HG02571 (cell line): ENCODE measurements around the gene ATXN3.

Experiments used
- ATAC-seq: cut with Tn5 transposase; IDR thresholded peaks from one replicate; pipeline ENCODE4 v1.9.1; 2021; ENCODE audit warnings: mild to moderate bottlenecking, moderate library complexity; ENCODE audit not compliant: unreplicated experiment

The ATXN3 gene

DNA sequence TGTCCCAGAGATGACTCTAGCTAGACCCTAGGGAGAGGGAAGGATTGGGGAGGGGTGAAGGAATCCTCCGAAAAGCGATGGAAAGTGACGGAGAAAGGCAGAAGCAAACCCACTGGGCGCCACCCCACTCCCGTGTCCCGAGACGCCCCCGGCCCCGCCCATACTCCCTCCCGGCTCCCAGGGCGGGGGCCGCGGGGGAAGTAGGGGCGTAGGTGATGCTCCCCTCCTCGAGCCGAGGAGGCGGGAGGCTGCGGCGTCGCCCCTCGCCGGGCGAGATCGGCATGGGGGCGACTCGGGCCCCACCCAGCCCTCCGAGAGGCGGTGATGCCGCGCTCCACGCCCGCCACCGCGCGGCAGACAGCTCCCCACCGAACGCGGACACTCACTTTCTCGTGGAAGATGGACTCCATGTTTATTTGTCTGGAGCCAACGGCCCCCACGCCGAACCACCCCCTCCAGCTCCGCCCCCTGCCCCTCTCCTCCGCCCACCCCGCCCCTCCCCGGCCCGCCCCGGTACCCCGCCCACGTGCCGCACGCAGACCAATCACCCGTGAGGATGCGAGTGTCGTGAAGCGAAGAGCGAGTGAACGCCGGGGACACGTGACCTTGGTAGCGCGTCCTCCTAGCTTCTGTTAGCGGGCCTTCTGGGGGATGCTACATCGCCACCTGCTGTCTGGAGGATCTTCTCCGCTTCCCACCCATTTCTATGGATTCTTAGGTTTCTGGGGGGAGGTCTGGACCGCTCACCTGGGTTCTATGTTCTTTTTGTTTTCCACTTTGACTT lies at the start of gene ATXN3:
Gene ATXN3 (minus strand): TSS at position 440 of the 784 bp plus-strand sequence. CDS start 30 bp downstream, at position 410.
- peak; percentile 90 for ATAC-seq

DNA sequence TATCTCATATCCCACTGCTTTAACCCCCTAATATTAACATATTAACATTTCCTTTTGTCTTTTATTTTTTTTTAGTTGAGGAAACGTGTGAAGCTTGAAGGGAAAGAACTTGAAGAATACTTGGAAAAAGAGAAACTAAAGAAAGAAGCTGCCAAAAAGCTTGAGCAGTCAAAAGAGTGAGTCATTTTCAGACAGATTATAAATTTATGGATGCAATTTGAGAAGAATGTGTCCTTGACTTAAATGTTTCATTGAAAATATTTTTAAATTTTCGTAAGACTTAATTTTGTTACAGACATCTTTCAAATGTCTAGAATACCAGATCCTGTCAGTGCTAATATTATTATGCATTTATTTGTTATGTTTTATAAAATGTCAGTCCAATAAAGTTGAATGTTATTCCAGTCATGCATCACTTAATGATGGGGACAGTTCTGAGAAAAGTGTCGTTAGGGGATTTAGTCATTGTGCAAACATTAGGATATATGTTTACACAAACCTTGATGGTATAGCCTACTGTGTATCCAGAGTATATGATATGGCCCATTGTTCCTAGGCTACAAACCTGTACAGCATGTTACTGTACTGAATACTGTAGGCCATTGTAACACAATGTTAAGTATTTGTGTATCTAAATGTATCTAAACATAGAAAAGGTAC lies 48.0 kb upstream of the ATXN3 start:
- no peak for ATAC-seq

DNA sequence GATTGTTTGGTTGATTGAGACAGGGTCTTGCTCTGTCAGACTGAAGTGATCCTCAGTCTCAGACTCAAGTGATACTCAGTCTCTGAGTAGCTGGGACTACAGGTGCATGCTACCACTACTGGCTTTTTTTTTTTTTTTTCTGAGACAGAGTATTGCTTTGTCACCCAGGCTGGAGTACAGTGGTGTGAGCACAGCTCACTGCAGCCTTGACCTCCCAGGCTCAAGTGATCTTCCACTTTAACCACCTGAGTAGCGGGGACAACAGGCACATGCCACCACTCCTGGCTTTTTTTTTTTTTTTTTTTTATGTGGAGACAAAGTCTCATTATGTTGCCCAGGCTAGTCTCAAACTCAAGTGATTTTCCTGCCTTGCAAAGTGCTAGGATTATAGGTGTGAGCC lies 47.2 kb upstream of the ATXN3 start:
- ATAC-seq, result no peak

DNA sequence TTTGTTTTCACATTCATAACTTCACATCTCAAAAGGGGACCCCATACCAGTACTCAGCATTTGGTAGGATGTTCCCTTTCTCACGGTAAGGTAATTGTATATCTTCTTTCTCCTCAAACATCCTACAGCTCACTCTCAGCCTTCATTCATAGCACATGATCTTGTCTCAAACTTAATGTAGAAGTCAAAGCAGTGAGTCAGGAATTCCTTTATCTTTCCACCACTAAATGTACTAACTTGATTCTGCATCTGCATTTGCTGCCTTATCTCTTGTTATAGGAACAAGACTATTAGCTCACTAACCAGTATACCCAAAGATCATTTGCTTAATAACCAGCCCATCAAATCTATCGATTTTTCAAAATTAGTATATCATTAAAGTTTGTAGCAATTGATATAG lies 38.3 kb upstream of the ATXN3 start:
- no peak for ATAC-seq

DNA sequence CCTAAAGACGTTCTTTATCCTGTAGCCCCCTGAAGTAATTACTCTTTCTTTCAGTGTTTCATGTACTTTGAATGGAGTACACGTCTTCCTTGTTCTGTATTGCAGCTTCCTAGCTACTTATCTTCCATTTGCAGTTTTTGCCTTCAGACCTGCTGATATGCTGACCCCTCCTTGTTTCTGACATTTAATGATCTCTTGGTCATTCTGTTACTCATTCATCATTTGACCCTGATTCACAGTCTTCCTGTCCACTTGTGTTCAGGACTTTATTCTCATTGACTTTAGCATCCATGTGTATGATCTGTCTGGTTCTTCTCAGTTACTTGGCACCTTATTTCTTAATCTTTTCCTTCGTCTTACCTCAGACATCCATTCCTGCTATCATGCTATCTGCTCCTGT lies 37.6 kb upstream of the ATXN3 start:
- ATAC-seq, result no peak

DNA sequence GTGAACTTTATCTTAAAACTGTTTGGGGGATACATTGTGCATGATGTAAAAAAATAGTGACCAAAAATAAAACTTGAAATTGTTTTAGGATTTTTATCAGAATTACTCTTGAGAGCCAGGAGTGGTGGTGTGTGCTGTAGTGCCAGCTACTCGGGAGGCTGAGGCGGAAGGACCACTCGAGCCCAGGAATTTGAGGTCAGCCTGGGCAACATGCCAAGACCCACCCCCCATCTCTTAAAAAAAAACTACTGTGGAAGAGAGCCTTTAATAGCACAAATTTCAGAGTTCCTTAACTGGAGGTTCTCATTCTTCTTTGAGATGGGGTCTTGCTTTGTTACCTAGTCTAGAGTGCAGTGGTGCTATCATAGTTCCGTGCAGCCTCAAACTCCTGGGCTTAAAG lies 36.9 kb upstream of the ATXN3 start:
- no peak for ATAC-seq

DNA sequence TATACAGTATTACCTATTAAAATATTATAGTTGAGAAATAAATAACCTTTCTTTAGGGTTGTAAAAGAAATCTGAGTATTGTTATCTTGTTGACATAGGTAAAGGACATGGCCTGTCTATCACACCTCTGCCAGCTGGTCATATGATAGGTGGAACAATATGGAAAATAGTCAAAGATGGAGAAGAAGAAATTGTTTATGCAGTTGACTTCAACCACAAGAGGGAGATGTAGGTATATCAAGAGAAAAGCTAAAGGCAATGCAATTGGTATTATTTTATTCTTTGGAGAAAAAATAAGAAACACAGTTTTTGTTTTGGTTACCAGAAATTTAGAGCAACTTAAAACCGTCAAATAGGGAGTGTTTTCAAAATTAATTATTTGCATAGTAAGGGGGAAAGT lies 28.9 kb upstream of the ATXN3 start:
- ATAC-seq, result no peak

DNA sequence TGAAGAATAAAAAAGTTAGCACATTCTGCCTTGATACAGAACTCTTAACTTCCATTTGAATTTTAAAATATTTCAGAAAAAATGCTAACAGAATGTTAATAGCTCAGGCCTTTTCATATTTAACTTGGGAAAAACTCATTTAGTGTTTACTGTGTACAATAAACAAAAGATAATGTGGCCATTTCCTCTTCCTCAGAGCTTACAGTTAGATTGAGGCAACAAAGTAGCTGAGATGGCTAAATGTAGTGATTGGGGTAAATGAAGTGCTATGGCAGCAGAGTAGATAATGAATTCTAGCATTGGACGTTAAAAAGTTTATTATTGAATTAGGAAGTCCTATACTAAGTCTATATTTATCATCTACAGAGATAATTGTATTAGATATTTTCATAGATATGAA lies 28.1 kb upstream of the ATXN3 start:
- no peak for ATAC-seq

DNA sequence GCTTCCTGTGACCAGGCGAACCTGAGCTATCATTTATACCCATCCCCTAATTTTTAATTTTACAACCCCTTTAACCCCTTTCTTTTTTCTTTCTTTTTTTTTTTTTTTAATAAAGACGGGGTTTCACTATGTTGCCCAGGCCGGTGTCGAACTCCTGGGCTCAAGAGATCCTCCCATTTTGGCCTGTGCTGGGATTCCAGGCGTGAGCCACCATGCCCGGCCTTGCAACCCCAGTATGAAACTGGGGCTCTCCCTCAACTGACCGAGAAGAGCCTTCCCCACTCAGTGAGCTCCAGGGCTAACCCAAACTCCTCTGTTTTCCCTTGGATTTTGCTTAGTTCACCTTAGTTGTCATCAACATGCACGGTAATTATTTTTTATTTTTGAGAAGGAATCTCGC lies 16.4 kb upstream of the ATXN3 start:
- no peak for ATAC-seq

DNA sequence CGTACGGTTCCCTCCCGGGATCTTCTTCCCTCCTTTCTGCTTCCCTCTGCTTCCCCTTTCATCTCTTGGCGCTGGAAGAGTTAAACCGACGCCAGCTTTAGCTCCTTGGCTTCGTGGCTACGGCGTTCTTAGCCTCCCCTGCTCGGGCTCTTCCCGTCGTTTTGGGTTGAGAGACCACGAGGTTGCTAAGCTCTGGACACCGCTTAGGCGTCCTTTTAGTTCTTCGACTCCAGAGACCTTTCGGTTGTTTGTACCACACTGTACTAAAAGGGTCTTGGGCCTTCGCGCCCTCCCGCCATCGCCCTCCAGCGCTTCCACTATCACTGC lies 15.9 kb upstream of the ATXN3 start:
- ATAC-seq, result no peak

DNA sequence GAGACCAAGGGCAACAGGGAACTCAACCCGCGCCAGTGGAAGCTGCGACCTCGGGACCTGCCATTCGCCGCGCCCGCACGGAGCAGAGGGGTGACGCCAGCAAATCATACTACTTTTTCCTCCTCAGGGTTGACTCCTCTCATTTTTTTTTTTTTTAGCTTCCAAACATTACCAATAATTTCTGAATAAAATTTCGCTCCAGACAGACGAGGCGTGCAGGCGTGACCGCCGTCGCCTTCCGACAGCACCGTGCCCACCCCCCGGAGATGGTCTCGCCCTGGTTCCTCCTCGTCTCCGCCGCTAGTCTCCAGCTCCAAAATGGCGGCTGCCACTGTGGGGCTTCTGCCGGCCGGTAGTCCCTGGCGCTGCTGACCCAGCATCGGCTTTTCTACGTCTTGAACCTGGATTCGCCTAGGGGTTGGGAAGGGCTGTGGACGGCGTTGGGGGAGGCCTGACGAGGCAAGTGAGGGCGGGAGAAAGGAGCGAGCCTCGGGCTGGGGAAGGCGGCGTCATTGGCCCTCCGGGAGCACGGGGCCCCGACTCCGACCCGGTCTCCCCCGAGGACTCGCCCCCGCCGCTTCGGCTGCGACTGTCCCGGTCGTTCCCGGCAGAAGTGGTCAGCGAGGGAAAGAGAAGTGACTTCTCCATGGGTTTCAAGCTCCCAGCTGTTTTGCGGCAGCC lies 15.4 kb upstream of the ATXN3 start, which contains the start of the genes CPSF2 and NDUFB1:
Gene CPSF2 (plus strand): TSS at position 300 of the 681 bp plus-strand sequence. CDS start 9,016 bp downstream, outside the sequence.
Gene NDUFB1 (minus strand): TSS at position 37 of the 681 bp plus-strand sequence. CDS start 4,069 bp downstream, outside the sequence.
- peak; percentile 77 for ATAC-seq

DNA sequence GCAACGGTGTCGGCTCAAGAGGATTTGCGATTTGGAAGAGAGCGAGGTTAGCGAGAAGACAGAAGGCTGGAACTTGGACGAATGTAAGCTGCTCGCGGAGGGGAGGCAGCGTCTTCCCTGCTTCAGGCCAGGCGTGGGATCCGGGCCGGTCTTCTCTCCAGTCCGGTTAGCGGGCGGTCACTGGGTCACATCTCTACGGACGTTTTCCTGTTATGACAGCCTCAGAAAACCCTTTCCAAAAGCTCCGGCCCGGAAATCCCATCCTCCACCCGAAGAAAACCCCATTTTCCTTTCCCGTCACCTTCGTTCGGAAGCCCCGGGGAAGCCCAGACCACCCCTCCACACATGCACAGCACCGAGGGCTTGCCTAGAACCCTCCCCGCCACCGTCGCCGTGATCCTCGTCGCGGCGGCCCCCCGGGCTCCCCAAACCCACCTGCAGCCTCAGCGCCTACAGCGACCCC lies 14.9 kb upstream of the ATXN3 start:
- ATAC-seq, result peak; percentile 26

DNA sequence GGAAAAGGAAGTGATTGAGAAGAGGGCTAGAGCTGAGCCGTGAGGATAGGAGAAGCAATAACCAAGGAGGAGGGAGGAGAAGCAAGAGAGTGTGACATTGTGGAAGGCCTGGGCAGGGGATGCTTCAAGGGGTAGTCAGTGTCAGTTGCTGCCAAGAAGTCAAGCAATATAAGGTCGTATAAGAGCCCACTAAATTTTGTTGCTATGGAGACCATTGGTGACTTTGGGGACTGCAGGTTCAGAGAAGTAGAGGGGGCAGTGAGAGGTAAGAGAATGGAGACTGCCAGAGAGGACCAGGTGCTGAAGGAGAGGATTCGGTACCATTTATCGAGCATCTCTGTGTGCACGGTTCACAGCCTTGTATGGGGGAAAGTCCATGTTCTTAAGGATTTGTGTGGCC lies 3.1 kb upstream of the ATXN3 start:
- ATAC-seq, result no peak

DNA sequence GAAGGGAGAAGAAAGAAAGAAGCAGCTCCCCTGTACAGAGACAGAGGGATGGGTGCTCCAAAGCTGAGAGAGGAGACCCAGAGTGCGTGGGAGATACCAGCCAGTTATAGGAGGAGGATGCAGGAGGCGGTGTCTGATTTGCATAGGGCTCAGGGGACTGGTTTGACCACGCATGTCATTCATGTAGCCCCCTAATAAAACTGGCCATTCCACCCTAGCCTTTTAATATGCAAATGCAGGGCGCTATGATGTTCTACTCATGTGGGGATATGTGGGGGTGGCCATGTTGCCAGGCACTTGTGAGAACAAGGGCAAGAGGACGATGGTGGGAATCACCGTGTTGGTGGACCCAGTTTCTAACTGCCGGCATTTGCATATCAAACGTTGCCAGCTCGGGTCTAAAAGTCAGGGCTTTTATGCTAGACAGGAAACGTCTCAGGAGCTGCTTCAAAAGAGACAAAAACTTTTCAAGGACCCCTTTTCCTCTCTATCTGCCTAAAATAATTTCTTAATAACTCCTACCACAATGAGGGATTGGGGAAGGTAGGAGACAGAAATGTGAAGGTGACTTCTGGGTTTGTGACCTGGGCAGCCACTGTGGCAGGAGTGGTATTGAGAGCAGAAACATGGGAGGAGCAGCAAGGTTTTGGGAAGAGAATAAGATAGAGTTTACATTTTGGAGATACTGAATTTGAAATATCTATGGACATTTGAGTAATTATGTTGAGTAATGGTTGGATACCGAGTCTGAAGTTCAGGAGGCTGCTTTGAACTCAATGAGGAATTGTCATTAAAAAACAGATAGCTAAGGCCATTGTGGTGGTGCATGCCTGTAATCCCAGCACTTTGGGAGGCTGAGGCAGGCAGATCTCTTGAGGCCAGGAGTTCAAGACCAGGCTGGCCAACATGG lies 2.2 kb upstream of the ATXN3 start:
- no peak for ATAC-seq

DNA sequence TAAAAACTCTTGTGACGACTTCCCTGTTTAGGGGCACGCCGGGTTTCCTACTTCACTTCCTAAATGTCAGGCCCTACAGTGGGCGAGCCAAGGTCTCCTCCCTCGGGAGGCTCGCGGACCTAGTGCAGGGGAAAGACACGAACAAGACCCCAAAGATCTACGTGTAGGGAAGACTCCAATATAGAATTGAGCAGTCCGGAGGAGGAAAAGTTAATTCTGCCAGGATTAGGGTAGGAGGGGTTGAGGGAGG lies 564 bp downstream of the ATXN3 start:
- peak; percentile 12 for ATAC-seq

DNA sequence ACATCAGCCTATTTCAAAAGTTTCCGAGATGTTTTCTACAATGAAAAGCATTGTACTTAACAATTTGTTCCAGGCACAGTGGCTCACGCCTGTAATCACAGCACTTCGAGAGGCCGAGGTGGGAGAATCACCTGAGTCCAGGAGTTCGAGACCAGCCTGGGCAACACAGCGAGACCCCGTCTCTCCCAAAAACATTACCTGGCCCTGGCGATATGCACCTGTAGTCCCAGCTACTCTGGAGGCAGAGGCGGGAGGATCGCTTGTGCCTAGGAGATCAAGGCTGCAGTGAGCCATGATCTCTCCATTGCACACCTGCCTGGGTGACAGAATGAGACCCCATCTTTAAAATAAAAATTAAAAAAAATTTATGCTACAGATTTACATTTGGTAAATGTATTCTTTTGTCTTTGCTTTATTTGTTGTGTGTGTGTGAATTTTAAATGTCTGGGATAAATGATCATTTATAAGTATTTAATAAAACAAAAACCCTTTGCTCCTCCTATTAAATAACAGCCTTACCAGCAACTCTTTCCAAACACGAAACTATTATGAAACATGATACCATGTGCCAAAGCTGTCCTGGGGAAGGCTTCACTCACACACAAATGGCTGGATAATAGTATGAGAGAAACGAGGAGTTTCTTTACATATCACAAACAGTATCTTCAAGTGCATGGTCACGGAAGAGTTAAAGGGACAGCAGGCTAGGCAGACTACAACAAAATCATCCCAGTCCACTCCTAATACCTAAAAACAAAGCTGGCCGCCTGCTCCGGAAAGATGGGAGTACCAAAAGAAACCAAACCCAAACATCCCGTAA lies 1.1 kb downstream of the ATXN3 start:
- ATAC-seq, result no peak

DNA sequence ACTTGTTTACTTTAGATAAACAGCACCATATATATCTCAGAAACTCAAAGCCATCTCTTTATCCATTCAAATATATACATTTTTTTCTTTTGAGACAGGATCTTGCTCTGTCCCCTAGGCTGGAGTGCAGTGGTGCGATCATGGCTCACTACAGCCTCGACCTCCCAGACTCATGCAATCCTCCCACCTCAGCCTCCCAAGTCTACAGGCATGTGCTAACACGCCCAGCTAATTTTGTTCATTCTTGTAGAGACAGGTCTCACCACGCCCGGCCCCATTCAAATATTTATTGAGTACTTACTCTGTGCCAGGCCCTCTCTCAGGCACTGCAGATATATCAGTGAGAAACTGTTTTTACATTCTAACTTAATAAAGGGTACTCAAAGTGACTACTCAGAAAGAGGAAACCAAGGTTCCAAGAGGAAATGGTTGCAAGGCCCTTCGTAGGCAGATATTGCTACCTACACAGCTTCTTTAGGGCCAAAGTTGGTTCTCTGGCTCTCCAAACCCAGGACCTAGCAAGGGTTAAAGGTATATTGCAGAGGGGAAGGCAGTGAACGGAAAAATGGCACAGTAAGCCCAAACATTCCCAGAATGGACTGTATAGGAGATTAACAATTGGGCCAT lies 2.9 kb downstream of the ATXN3 start:
- no peak for ATAC-seq

DNA sequence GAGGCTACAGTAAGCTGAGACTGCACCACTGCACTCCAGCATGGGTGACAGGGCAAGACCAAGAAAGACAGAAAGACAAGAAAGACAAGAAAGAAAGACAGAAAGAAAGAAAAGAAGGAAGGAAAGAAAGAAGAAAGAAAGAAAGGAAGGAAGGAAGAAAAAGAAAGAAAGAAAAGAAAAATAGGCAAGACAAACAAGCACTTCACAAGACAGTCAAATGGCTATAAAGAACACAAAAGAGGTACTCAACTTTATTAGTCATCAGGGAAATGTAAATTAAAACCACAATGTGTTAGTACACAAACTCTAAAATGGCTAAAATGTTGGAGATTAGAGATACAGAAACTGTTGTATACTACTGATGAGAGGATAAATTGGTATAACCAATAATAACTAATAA lies 6.6 kb downstream of the ATXN3 start:
- ATAC-seq, result no peak

DNA sequence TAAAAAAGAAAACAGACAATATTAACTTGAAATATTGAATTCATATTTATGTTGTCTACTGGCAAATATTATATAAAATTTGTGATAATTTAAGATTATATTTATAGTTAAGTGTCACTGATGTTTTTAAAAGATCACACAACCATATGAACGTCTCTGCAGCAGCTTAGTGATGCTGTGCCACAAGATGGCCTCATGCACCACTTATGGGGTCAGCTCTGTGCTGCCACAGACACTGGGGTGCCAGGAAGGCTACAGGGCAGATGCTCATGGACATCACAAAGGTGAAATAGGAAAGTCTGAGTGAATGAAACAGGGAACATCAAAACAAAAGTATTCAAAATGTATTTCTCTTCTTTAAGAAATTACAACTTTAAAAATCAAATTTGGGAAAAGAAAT lies 13.1 kb downstream of the ATXN3 start:
- no peak for ATAC-seq

DNA sequence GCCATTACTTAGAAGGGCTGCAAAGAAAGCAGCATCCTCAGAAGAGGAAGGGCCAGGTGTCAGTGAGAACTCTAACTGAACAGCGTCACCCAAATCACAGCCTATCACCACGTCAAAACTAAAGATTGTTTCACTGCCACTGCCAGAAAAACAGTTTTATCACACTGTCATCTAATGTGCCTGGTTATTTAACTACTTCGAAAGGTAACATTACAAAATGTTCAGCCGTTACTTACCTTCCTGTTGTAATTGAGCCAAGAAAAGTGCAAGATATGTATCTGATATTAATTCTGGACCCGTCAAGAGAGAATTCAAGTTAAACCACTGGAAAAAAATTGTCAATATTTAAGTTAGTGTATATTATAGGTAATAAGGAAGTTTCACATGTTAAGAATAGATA lies 17.9 kb downstream of the ATXN3 start:
- no peak for ATAC-seq
